ENCODE measurements around the gene CIAO2B. TPM values are rescaled to one million over a fixed set of nuclear protein-coding genes. Genes with fewer than 3 reads are reported as not detected.

Gene CIAO2B
- polyA plus RNA-seq, 4 donors = 62.2 to 102 (median 84.8) TPM

DNA sequence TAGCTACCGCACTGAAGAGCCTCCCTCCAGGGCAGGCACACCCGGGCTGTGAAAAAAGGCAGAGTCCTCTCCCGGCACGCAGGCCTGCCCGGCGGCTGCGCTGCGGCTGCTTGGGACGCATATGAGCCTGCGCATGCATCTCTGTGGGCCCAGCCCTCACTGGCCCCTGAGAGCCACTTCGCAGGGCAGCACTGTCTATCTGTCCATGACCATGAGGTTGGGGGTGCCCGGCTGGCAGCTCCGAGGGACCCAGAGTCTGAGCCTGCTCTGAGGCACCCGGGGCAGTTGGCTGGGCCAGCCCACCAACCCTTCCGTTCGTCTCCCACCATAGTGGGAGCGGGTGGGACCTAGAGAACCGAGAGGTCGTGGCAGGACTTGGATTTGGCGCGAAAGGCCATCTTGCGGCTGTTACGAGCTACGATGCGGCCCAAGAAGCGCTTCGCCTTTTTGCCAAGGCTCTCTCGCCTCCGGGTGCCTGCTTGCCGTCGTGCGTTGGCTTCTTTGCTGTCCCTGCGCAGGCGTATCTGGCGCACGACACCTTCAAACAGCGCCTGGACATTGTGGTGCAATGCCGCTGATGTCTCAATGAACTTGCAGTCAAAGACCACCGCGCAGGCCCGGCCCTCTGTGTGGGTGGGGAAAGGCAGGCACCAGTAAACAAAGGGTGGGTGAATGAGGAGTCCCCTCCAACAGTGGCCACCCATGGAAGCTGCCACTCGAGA, 12.3 kb downstream of the CIAO2B start:
- DNase-seq (ENCODE audit: low read depth in 4 of 4, low spot score in 3 of 4) = no peak

GRCh38 chr16:66920924-66921680, 13.1 kb downstream of the CIAO2B start:
- no peak for DNase-seq (ENCODE audit: low read depth in 4 of 4, low spot score in 3 of 4)

- DNase-seq (ENCODE audit: low read depth in 4 of 4, low spot score in 3 of 4) = no peak
Observed at GRCh38 chr16:66920299-66920590, 14.0 kb downstream of the CIAO2B start.

- DNase-seq (ENCODE audit: low read depth in 4 of 4, low spot score in 3 of 4) = no peak
Observed at GRCh38 chr16:66919569-66920298, 14.5 kb downstream of the CIAO2B start.

GRCh38 chr16:66918803-66919568, 15.2 kb downstream of the CIAO2B start, which contains the start of gene CDH16:
CDH16 (minus strand) TSS chr16:66918885; CDS start chr16:66918065, 820 bp downstream.
- peak in 2 of 4 donors; percentile 70 to 72 for DNase-seq (ENCODE audit: low read depth in 4 of 4, low spot score in 3 of 4)

DNA sequence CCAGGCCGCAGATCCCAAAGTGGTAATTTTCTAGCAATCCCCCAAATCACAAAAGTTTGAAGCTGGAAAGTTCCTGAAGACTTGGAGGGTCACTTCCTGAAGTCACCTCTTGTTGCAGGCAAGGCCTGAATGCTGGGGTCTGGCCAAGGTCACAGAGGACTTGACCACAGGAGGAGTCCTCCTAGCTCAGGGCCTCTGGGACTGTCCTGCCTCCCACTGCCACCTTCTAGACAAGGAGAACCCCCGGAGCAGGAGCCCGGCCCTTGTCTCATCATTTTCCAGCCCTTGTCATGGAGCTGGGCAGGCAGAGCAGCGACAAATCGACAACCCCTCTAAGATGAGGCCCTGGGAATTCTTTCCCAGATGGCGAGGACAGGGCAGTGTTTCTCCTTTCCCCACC, 15.8 kb downstream of the CIAO2B start:
- no peak for DNase-seq (ENCODE audit: low read depth in 4 of 4, low spot score in 3 of 4)

DNA sequence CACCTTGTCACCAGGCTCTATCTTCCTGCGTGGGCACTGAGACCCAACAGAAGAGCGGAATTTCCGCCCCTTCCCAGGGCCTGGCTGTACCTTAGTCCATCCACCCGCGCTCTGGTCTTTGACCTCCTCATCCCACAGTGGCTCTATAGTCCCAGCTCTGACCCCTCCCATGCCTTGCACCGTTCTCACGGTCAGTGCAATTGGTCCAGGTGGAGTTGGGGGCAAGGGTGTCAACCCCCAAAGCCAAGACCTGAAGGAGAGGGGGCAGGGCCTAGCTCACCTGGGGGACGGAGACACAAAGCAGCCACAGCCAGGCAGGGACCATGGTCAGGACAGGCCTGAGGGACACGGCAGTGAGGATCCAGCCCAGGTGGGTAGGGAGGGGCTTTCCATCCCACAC, 16.5 kb downstream of the CIAO2B start:
- no peak for DNase-seq (ENCODE audit: low read depth in 4 of 4, low spot score in 3 of 4)

DNA sequence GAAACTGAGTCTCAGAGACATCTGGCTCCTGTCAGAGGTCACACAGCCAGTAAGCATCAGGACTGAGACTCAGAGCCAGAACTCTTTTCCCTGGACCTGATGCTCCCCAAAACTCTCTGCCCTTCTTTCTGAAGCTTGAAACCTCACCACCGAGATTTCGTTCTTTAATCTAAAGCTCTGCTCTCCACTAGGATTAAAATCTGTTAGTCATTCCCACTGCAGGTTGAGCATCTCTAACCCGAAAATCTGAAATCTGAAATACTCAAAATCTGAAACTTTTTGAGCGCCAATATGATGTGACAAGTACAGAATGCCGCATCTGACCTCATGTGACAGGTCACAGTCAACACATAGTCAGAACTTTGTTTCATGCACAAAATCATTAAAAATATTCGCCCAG, 17.7 kb downstream of the CIAO2B start:
- no peak for DNase-seq (ENCODE audit: low read depth in 4 of 4, low spot score in 3 of 4)

- no peak for DNase-seq (ENCODE audit: low read depth in 4 of 4, low spot score in 3 of 4)
Observed at GRCh38 chr16:66915041-66915440, 19.2 kb downstream of the CIAO2B start.

DNA sequence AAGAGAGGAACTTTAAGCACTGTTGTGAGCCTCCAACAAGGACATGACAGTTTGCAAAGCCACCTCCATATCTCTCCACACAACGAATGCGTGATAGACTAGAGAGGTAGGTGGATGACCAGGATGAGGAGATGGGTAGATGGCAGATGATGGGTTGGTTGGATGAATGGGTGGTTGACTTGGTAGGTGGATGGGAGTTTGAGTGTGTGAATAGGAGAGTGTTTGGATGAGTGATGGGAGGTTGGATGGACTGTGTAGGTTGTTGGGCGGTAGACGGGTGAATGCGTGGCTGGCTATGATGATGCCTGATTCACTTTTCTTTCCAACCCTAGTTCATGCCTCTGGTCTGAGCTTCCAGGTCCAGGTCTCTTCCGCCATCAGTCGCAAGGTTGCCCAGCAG, 19.7 kb downstream of the CIAO2B start:
- DNase-seq (ENCODE audit: low read depth in 4 of 4, low spot score in 3 of 4) = no peak

DNA sequence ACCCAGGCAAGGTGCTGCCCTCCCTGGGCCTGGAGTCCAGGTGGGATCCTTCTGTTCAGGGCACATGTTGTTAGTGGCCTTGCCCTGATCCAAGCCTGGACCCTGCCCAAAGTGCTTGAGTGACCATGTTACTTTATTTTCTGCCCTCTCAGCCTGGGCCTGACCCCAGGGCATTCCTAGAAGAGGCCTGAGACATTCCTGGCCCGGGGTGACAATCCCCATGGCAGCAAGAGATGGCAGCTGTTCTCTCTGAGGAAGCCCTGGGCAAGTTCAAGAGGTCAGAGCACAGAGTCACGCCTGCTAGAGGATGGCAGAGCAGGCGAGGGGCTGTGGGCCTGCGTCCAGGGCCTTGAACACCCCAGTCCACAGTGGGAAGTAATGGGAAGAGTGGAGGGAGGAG, 20.5 kb downstream of the CIAO2B start:
- no peak for DNase-seq (ENCODE audit: low read depth in 4 of 4, low spot score in 3 of 4)

- no peak for DNase-seq (ENCODE audit: low read depth in 4 of 4, low spot score in 3 of 4)
Observed at GRCh38 chr16:66913081-66913480, 21.1 kb downstream of the CIAO2B start.

- no peak for DNase-seq (ENCODE audit: low read depth in 4 of 4, low spot score in 3 of 4)
Observed at GRCh38 chr16:66911801-66912200, 22.4 kb downstream of the CIAO2B start.

GRCh38 chr16:66911112-66911511, 23.1 kb downstream of the CIAO2B start:
- DNase-seq (ENCODE audit: low read depth in 4 of 4, low spot score in 3 of 4) = no peak

- DNase-seq (ENCODE audit: low read depth in 4 of 4, low spot score in 3 of 4) = no peak
Observed at GRCh38 chr16:66910175-66910940, 23.8 kb downstream of the CIAO2B start.

DNA sequence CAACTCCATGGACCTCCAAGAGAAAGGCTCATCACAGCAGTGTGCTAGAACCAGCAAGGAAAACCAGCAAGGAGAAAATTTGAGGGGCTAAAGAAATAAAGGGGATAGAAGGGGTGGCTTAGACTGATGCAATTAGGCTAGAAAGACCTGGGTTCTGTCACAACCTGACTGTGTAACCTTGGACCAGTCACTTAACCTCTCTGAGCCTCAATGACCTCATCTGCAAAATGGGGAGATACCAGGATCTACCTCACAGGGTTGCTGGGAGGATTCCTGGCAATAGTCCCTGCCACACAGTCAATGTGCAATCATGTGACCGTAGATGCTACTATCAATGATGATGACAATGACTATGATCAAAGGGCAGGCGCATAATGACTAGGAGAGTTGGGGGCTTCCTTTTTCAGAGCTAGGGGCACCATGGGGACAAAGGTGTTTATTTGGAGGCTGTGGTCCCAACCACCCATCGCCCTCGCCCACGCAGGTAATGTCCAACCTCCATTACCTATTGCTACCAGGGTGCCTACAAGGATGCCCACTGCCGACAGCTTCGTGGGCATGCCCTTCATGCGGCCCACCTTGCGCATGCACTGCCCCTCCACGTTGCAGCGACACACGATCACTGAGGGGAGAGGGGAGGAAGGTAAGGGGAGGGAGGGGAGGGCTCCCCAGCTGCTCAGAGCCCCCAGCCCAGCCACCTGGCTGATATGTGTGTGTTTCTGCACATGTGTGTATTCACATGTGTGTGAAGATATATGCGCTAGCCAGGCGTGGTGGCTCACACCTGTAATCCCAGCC, 25.2 kb downstream of the CIAO2B start:
- no peak for DNase-seq (ENCODE audit: low read depth in 4 of 4, low spot score in 3 of 4)

- no peak for DNase-seq (ENCODE audit: low read depth in 4 of 4, low spot score in 3 of 4)
Observed at GRCh38 chr16:66908116-66908515, 26.1 kb downstream of the CIAO2B start.

GRCh38 chr16:66906916-66907836, 27.0 kb downstream of the CIAO2B start:
- no peak for DNase-seq (ENCODE audit: low read depth in 4 of 4, low spot score in 3 of 4)

Measured in left renal pelvis (tissue), 4 donors.